Measurements from ENCODE around the gene L3MBTL4. TPM values are rescaled to one million over a fixed set of nuclear protein-coding genes. Genes with fewer than 3 reads are reported as not detected.

L3MBTL4 gene
- polyA plus RNA-seq, 1 of the 3 experiments (the other 2 are of a cell fraction), result 0.02 TPM

GRCh38 chr18:6284761-6285160, 129.9 kb downstream of the L3MBTL4 start:
- no peak for DNase-seq
- no peaks in the 10 kb centered on the region for H4K20me1 ChIP-seq (ENCODE audit: insufficient read depth)
- no peaks in the 10 kb centered on the region for H3K9me3 ChIP-seq
- no peaks in the 10 kb centered on the region for H3K4me1 ChIP-seq (ENCODE audit: control insufficient read depth in 1 of 2, insufficient read depth in 2 of 2, low read depth in 1 of 2, low read length in 1 of 2)
- ChIA-PET CTCF (no interaction called here), POLR2A (no interaction called here)
- H3K36me3 ChIP-seq (replicated peaks in 1 of 2; ENCODE audit: control insufficient read depth in 1 of 2, insufficient read depth in 2 of 2, low read length in 1 of 2), result no peaks in the 10 kb centered on the region
- TF ChIP-seq ELF1 (IDR thresholded peaks at IDR 0.05), result no peak
- TF ChIP-seq REST (IDR thresholded peaks at IDR 0.05; ENCODE audit: low read depth, low read length), result no peak
- no peak for TF ChIP-seq SMC3 (IDR thresholded peaks at IDR 0.05; ENCODE audit: low read depth, low read length)
- no peak for TF ChIP-seq YY1 (IDR thresholded peaks at IDR 0.05; ENCODE audit: low read depth)
- no peak for TF ChIP-seq FOSL2 (IDR thresholded peaks at IDR 0.05; ENCODE audit: borderline replicate concordance, low read depth)
- TF ChIP-seq, protein P1, sequence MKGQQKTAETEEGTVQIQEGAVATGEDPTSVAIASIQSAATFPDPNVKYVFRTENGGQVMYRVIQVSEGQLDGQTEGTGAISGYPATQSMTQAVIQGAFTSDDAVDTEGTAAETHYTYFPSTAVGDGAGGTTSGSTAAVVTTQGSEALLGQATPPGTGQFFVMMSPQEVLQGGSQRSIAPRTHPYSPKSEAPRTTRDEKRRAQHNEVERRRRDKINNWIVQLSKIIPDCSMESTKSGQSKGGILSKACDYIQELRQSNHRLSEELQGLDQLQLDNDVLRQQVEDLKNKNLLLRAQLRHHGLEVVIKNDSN (IDR thresholded peaks at IDR 0.05; ENCODE audit: borderline replicate concordance, low read depth), result no peak
- TF ChIP-seq TEAD4 (IDR thresholded peaks at IDR 0.05; ENCODE audit: borderline replicate concordance, insufficient read depth), result no peak
- TF ChIP-seq EP300 (IDR thresholded peaks at IDR 0.05; ENCODE audit: borderline replicate concordance in 1 of 2, low read depth in 1 of 2, low read length in 1 of 2), result no peak
- TF ChIP-seq CTCF (IDR thresholded peaks at IDR 0.05), result no peak
- no peak for TF ChIP-seq GATA2 (CRISPR knock-in tag; IDR thresholded peaks at IDR 0.05)
- no peak for TF ChIP-seq TAF1 (IDR thresholded peaks at IDR 0.05; ENCODE audit: borderline replicate concordance, low read depth, low read length)
- no peaks in the 10 kb centered on the region for H3F3A ChIP-seq (replicated peaks; ENCODE audit: insufficient read depth)
- WGBS (ENCODE audit: low lambda C conversion rate), result 72% methylated on average over 16 of the region's 22 CpGs
- H3K4me2 ChIP-seq, result no peak overlapping the region
- no peaks in the 10 kb centered on the region for H3K79me2 ChIP-seq (ENCODE audit: insufficient read depth)
- H2AFZ ChIP-seq (ENCODE audit: low read depth), result no peak overlapping the region
- no peak overlapping the region for H3K4me3 ChIP-seq (ENCODE audit: low read depth in 2 of 2, low read length in 1 of 2)
- H3K9me2 ChIP-seq, result no peaks in the 10 kb centered on the region
- no peak overlapping the region for H3K9ac ChIP-seq
- no peaks in the 10 kb centered on the region for H3K27me3 ChIP-seq (ENCODE audit: insufficient read depth)
- no peak overlapping the region for H3K27ac ChIP-seq (ENCODE audit: low read depth in 2 of 2, low read length in 1 of 2)

DNA sequence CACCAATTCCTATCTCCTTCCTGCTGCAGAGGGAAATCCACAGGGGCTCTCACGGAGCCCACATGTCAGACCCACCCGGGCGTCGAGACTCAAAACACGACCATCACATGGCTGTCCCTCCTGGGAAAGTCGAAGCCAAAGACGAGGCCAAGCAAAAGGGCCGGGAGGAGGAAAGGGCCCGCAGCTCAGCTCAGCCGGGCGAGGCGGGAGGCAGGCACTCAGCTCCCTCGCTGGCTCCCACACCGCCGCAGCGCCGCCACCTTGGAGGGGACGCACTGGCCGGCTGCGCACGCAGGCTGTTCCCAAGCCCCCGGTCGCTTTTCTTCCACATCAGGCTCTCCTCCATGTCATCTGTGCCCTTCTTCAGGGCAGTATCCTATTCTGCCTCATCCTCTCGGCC, 130.4 kb downstream of the L3MBTL4 start:
- DNase-seq, result no peak
- H3K9me3 ChIP-seq, result no peaks in the 10 kb centered on the region
- no peak overlapping the region for H2AFZ ChIP-seq (ENCODE audit: low read depth)
- ChIA-PET CTCF (no interaction called here), POLR2A (no interaction called here)
- no peaks in the 10 kb centered on the region for H3K9me2 ChIP-seq
- H3K4me3 ChIP-seq (ENCODE audit: low read depth in 2 of 2, low read length in 1 of 2), result no peak overlapping the region
- no peaks in the 10 kb centered on the region for H3K36me3 ChIP-seq (replicated peaks in 1 of 2; ENCODE audit: control insufficient read depth in 1 of 2, insufficient read depth in 2 of 2, low read length in 1 of 2)
- H3F3A ChIP-seq (replicated peaks; ENCODE audit: insufficient read depth), result no peaks in the 10 kb centered on the region
- H3K27me3 ChIP-seq (ENCODE audit: insufficient read depth), result no peaks in the 10 kb centered on the region
- no peak overlapping the region for H3K4me2 ChIP-seq
- no peaks in the 10 kb centered on the region for H4K20me1 ChIP-seq (ENCODE audit: insufficient read depth)
- no peak overlapping the region for H3K9ac ChIP-seq
- no peak overlapping the region for H3K27ac ChIP-seq (ENCODE audit: low read depth in 2 of 2, low read length in 1 of 2)
- H3K4me1 ChIP-seq (ENCODE audit: control insufficient read depth in 1 of 2, insufficient read depth in 2 of 2, low read depth in 1 of 2, low read length in 1 of 2), result no peaks in the 10 kb centered on the region
- 78% methylated on average over 24 of the region's 24 CpGs for WGBS (ENCODE audit: low lambda C conversion rate)
- no peaks in the 10 kb centered on the region for H3K79me2 ChIP-seq (ENCODE audit: insufficient read depth)
- TF ChIP-seq RXRA (IDR thresholded peaks at IDR 0.05; ENCODE audit: borderline replicate concordance, low read depth), result no peak
- TF ChIP-seq MAX (IDR thresholded peaks at IDR 0.05; ENCODE audit: low read depth), result no peak
- no peak for TF ChIP-seq YY1 (IDR thresholded peaks at IDR 0.05; ENCODE audit: low read depth)
- TF ChIP-seq NRF1 (IDR thresholded peaks at IDR 0.05; ENCODE audit: low read depth, low read length), result no peak
- TF ChIP-seq REST (IDR thresholded peaks at IDR 0.05; ENCODE audit: low read depth, low read length), result no peak
- no peak for TF ChIP-seq JUND (IDR thresholded peaks at IDR 0.05)
- no peak for TF ChIP-seq IRF3 (IDR thresholded peaks at IDR 0.05; ENCODE audit: low read depth, low read length)
- no peak for TF ChIP-seq FOSL2 (IDR thresholded peaks at IDR 0.05; ENCODE audit: borderline replicate concordance, low read depth)
- TF ChIP-seq TCF12 (IDR thresholded peaks at IDR 0.05), result no peak

Data from SK-N-SH (cell line).